Thoracic aorta (tissue), 2 donors: ENCODE data around the gene NLK. TPM values are rescaled to one million over a fixed set of nuclear protein-coding genes. Genes with fewer than 3 reads are reported as not detected.

Experiments
- ATAC-seq: fragments of 150-250 bp; one replicate; pipeline ENCODE4 v1.8.0; 2017; ENCODE audit warnings: low read depth; ENCODE audit not compliant: insufficient number of reproducible peaks, low FRiP score
- DNase-seq: peaks from one replicate; pipeline ENCODE4 v3.0.0-alpha.2; 2020; ENCODE audit warnings: low spot score
- H3K27ac ChIP-seq, 2 donors: fragments of 200-600 bp; sonication (generic); 1 replicate in 1 of 2; 2 replicates in 1 of 2; pipeline ENCODE4 v1.5.1; 2016; ENCODE audit warnings: mild to moderate bottlenecking in 2 of 2, moderate library complexity in 2 of 2
- H3K27me3 ChIP-seq: fragments of 200-600 bp; sonication (generic); replicated peaks from 2 replicates; pipeline ENCODE4 v1.6.0; 2016; ENCODE audit warnings: mild to moderate bottlenecking; ENCODE audit not compliant: insufficient read depth
- H3K36me3 ChIP-seq: fragments of 200-600 bp; sonication (generic); one replicate; pipeline ENCODE4 v1.5.1; 2016
- H3K4me1 ChIP-seq, 2 donors: fragments of 200-600 bp; sonication (generic); 1 replicate in 1 of 2; 2 replicates in 1 of 2; pipeline versions ENCODE4 v1.5.1 to v1.6.0; 2016; ENCODE audit warnings: low read depth in 2 of 2, mild to moderate bottlenecking in 1 of 2; ENCODE audit not compliant: control insufficient read depth in 1 of 2
- H3K4me3 ChIP-seq: fragments of 200-600 bp; sonication (generic); 2 replicates; pipeline ENCODE4 v1.5.1; 2016; ENCODE audit warnings: mild to moderate bottlenecking
- H3K9me3 ChIP-seq: fragments of 200-600 bp; sonication (generic); 2 replicates; pipeline ENCODE4 v1.5.1; 2016
- CTCF ChIP-seq: fragments of 200-600 bp; sonication (generic); IDR thresholded peaks from one replicate; pipeline ENCODE4 v1.5.1; 2019; ENCODE audit warnings: antibody characterized with exemption
- total RNA-seq, 2 donors: library from RNA; depleted of rRNA; stranded (reverse); fragments of >200 nt; gene quantifications; one replicate each; pipeline versions ENCODE4 v1.1.0 to v1.2.3, GENCODE V29; 2016

The NLK gene
- total RNA-seq, 2 donors from 2014 or later: 10.3 to 23.0 TPM

GRCh38 chr17:28199115-28199514 lies 156.6 kb downstream of the NLK start:
- peaks cover 3% of the 10 kb centered on the region for H3K36me3 ChIP-seq
- DNase-seq (no peak), ATAC-seq (no peak)
- no peaks in the 10 kb centered on the region for H3K4me1 ChIP-seq
- no peaks in the 10 kb centered on the region for H3K27me3 ChIP-seq
- H3K9me3 ChIP-seq: no peaks in the 10 kb centered on the region
- H3K27ac ChIP-seq: no peak overlapping the region
- H3K4me3 ChIP-seq: no peak overlapping the region
- TF ChIP-seq CTCF: no peak

- Histone ChIP-seq H3K36me3 (peaks cover 3% of the 10 kb centered on the region), H3K9me3 (no peaks in the 10 kb centered on the region), H3K27me3 (no peaks in the 10 kb centered on the region), H3K4me3 (no peak overlapping the region), H3K27ac (no peak overlapping the region), H3K4me1 (no peaks in the 10 kb centered on the region)
- no peak for ATAC-seq
- no peak for TF ChIP-seq CTCF
- no peak for DNase-seq
Measured at GRCh38 chr17:28199728-28200127, 157.3 kb downstream of the NLK start.

GRCh38 chr17:28201315-28201714 lies 158.8 kb downstream of the NLK start:
- no peak for ATAC-seq
- no peaks in the 10 kb centered on the region for H3K9me3 ChIP-seq
- no peaks in the 10 kb centered on the region for H3K27me3 ChIP-seq
- H3K4me1 ChIP-seq: no peaks in the 10 kb centered on the region
- no peak overlapping the region for H3K4me3 ChIP-seq
- no peaks in the 10 kb centered on the region for H3K36me3 ChIP-seq
- no peak for TF ChIP-seq CTCF
- H3K27ac ChIP-seq: no peak overlapping the region
- DNase-seq: no peak

GRCh38 chr17:28204244-28204643 lies 161.8 kb downstream of the NLK start:
- H3K9me3 ChIP-seq: no peaks in the 10 kb centered on the region
- no peaks in the 10 kb centered on the region for H3K36me3 ChIP-seq
- no peak for TF ChIP-seq CTCF
- H3K4me3 ChIP-seq: no peak overlapping the region
- no peaks in the 10 kb centered on the region for H3K4me1 ChIP-seq
- no peaks in the 10 kb centered on the region for H3K27me3 ChIP-seq
- H3K27ac ChIP-seq: no peak overlapping the region
- DNase-seq: no peak
- ATAC-seq: no peak

GRCh38 chr17:28204751-28205150 lies 162.3 kb downstream of the NLK start:
- H3K36me3 ChIP-seq: no peaks in the 10 kb centered on the region
- TF ChIP-seq CTCF: no peak
- no peak for ATAC-seq
- H3K4me3 ChIP-seq: no peak overlapping the region
- no peak overlapping the region for H3K27ac ChIP-seq
- no peak for DNase-seq
- no peaks in the 10 kb centered on the region for H3K4me1 ChIP-seq
- no peaks in the 10 kb centered on the region for H3K9me3 ChIP-seq
- no peaks in the 10 kb centered on the region for H3K27me3 ChIP-seq
